ENCODE measurements around the gene APOL2.
A peak's percentile ranks its signal among the peaks of the same experiment; 100 is the strongest.
"Not testable (repeated sequence)": the region's sequence is repeated elsewhere in the genome, so short reads cannot be mapped to it uniquely, and the experiment has no call there.

Gene APOL2

GRCh38 chr22:36238373-36239149 lies 766 bp downstream of the APOL2 start:
- peak; percentile 5 for DNase-seq

- peak; percentile 18 for DNase-seq
Measured at GRCh38 chr22:36237462-36238372, 1.6 kb downstream of the APOL2 start.

- no peak for DNase-seq
Measured at GRCh38 chr22:36236388-36237319, 2.7 kb downstream of the APOL2 start.

- no peak for DNase-seq
Measured at GRCh38 chr22:36235585-36235984, 3.7 kb downstream of the APOL2 start.

GRCh38 chr22:36234919-36235318 lies 4.4 kb downstream of the APOL2 start:
- DNase-seq: no peak

- no peak for DNase-seq
Measured at GRCh38 chr22:36234213-36234612, 5.1 kb downstream of the APOL2 start.

GRCh38 chr22:36233796-36234195 lies 5.5 kb downstream of the APOL2 start:
- no peak for DNase-seq

- DNase-seq: no peak
Measured at GRCh38 chr22:36232715-36233401, 6.5 kb downstream of the APOL2 start.

GRCh38 chr22:36231051-36231450 lies 8.3 kb downstream of the APOL2 start:
- DNase-seq: not testable (repeated sequence)

GRCh38 chr22:36229649-36230048 lies 9.7 kb downstream of the APOL2 start:
- DNase-seq: not testable (repeated sequence)

GRCh38 chr22:36228944-36229343 lies 10.4 kb downstream of the APOL2 start:
- no peak for DNase-seq

- not testable (repeated sequence) for DNase-seq
Measured at GRCh38 chr22:36228369-36228768, 11.0 kb downstream of the APOL2 start.

GRCh38 chr22:36227806-36228205 lies 11.5 kb downstream of the APOL2 start:
- DNase-seq: no peak

GRCh38 chr22:36227396-36227795 lies 11.9 kb downstream of the APOL2 start:
- no peak for DNase-seq

- DNase-seq: no peak
Measured at GRCh38 chr22:36226189-36226588, 13.1 kb downstream of the APOL2 start.

GRCh38 chr22:36225333-36225922 lies 13.9 kb downstream of the APOL2 start:
- DNase-seq: no peak

- DNase-seq: no peak
Measured at GRCh38 chr22:36224245-36224644, 15.1 kb downstream of the APOL2 start.

GRCh38 chr22:36223504-36223903 lies 15.8 kb downstream of the APOL2 start:
- DNase-seq: no peak

- no peak for DNase-seq
Measured at GRCh38 chr22:36222887-36223450, 16.4 kb downstream of the APOL2 start.

GRCh38 chr22:36221799-36222751 lies 17.3 kb downstream of the APOL2 start:
- peak; percentile 2 for DNase-seq
